CD8-positive, alpha-beta memory T cell (primary cell): ENCODE data around the gene EDC4. TPM values are rescaled to one million over a fixed set of nuclear protein-coding genes. Genes with fewer than 3 reads are reported as not detected.

Experiments
- CTCF ChIA-PET: fragments of 350-600 bp; sonication (Branson Sonifier 250); formaldehyde crosslinking; loops from one replicate; lab custom pipeline; 2021; ENCODE audit warnings: antibody characterized with exemption; lab: Charles Lee
- POLR2A ChIA-PET: fragments of 350-600 bp; sonication (Branson Sonifier 250); formaldehyde crosslinking; loops from one replicate; lab custom pipeline; 2021; ENCODE audit warnings: antibody characterized with exemption; lab: Charles Lee
- DNase-seq, 5 donors: peaks; one replicate each; pipeline versions ENCODE4 v3.0.0 to v3.0.0-alpha.2; 2020 to 2022; ENCODE audit warnings: mixed read lengths in 1 of 5
- H3K27ac ChIP-seq: one replicate; pipeline ENCODE4 v1.7.0; 2013; ENCODE audit warnings: low read depth, mild to moderate bottlenecking, low read length, moderate library complexity
- H3K27me3 ChIP-seq: 2 replicates; pipeline ENCODE4 v1.7.0; 2013; ENCODE audit warnings: low read length, mild to moderate bottlenecking; ENCODE audit not compliant: insufficient read depth, poor library complexity, severe bottlenecking
- H3K36me3 ChIP-seq: 2 replicates; pipeline ENCODE4 v1.7.0; 2013; ENCODE audit warnings: mild to moderate bottlenecking, low read length, moderate library complexity; ENCODE audit not compliant: insufficient read depth
- H3K4me1 ChIP-seq: 2 replicates; pipeline ENCODE4 v1.7.0; 2013; ENCODE audit warnings: mild to moderate bottlenecking, low read length, moderate library complexity; ENCODE audit not compliant: insufficient read depth
- H3K4me3 ChIP-seq: 2 replicates; pipeline ENCODE4 v1.7.0; 2013; ENCODE audit warnings: mild to moderate bottlenecking, low read length
- H3K9me3 ChIP-seq: 2 replicates; pipeline ENCODE4 v1.7.0; 2013; ENCODE audit warnings: mild to moderate bottlenecking, low read length
- H3K27ac Mint-ChIP-seq, 8 donors: one replicate each; pipeline ENCODE4 v1.8.0; 2020 to 2021; ENCODE audit warnings: mixed read lengths in 8 of 8, mild to moderate bottlenecking in 6 of 8, inconsistent platforms in 3 of 8, moderate library complexity in 3 of 8
- H3K27me3 Mint-ChIP-seq, 2 donors: one replicate each; pipeline ENCODE4 v1.8.0; 2020 to 2021; ENCODE audit warnings: mixed read lengths in 2 of 2, mild to moderate bottlenecking in 1 of 2, moderate library complexity in 1 of 2
- H3K36me3 Mint-ChIP-seq, 3 donors: one replicate each; pipeline ENCODE4 v1.8.0; 2020 to 2021; ENCODE audit warnings: mixed read lengths in 3 of 3, inconsistent platforms in 1 of 3, mild to moderate bottlenecking in 1 of 3
- H3K4me1 Mint-ChIP-seq, 3 donors: one replicate each; pipeline ENCODE4 v1.8.0; 2020 to 2021; ENCODE audit warnings: mixed read lengths in 3 of 3, inconsistent platforms in 1 of 3, mild to moderate bottlenecking in 1 of 3
- H3K4me3 Mint-ChIP-seq, 7 donors: one replicate each; pipeline ENCODE4 v1.8.0; 2020 to 2021; ENCODE audit warnings: mixed read lengths in 7 of 7, mild to moderate bottlenecking in 6 of 7, moderate library complexity in 4 of 7, inconsistent platforms in 2 of 7
- H3K9me3 Mint-ChIP-seq, 5 donors: one replicate each; pipeline ENCODE4 v1.8.0; 2020 to 2022; ENCODE audit warnings: mixed read lengths in 5 of 5, mild to moderate bottlenecking in 3 of 5, moderate library complexity in 2 of 5, inconsistent platforms in 1 of 5
- polyA plus RNA-seq: library from polyadenylated mRNA; unstranded; fragments of 300-500 nt; fragmentation: Illumina TruSeq; gene quantifications from one replicate; pipeline ENCODE4 v1.2.3, GENCODE V29; 2021
- total RNA-seq, 2 experiments: library from RNA; stranded (reverse); gene quantifications; one replicate each; pipeline ENCODE4 v1.2.3, GENCODE V29; 2021

The EDC4 gene
- total and polyA plus RNA-seq, 3 experiments from 2014 or later, result 30.1 to 108 (median 105) TPM

- Mint-ChIP-seq H3K27ac (peak overlapping the region in 2 of 8 donors; percentile 23 to 62), H3K9me3 (no peaks in the 10 kb centered on the region), H3K27me3 (no peaks in the 10 kb centered on the region), H3K4me1 (peaks cover 25 to 53% (median 31%) of the 10 kb centered on the region in 3 donors), H3K36me3 (peaks cover 0 to 15% (median 2%) of the 10 kb centered on the region in 3 donors), H3K4me3 (no peak overlapping the region)
- Histone ChIP-seq H3K9me3 (no peaks in the 10 kb centered on the region), H3K36me3 (no peaks in the 10 kb centered on the region), H3K27ac (no peak overlapping the region), H3K4me1 (peaks cover 18% of the 10 kb centered on the region), H3K4me3 (no peak overlapping the region), H3K27me3 (no peaks in the 10 kb centered on the region)
- DNase-seq, result no peak
- ChIA-PET POLR2A (interaction anchor here (0.7 kb wide), 1 partner anchor 10 kb away, joined by 4 read pairs; no protein-coding TSS in a partner anchor), CTCF (no interaction called here)
Measured at GRCh38 chr16:67855789-67856188, 17.1 kb upstream of the EDC4 start.

GRCh38 chr16:67856927-67857546 is 15.8 kb upstream of the EDC4 start:
- Mint-ChIP-seq H3K4me1 (peaks cover 28 to 51% (median 38%) of the 10 kb centered on the region in 3 donors), H3K27ac (peak overlapping the region in 7 of 8 donors; percentile 15 to 93 (median 77)), H3K4me3 (peak overlapping the region in 1 of 7 donors; percentile 15), H3K27me3 (no peaks in the 10 kb centered on the region), H3K9me3 (no peaks in the 10 kb centered on the region), H3K36me3 (peaks cover 0 to 22% (median 2%) of the 10 kb centered on the region in 3 donors)
- Histone ChIP-seq H3K4me1 (peaks cover 18% of the 10 kb centered on the region), H3K9me3 (no peaks in the 10 kb centered on the region), H3K27me3 (no peaks in the 10 kb centered on the region), H3K36me3 (no peaks in the 10 kb centered on the region), H3K27ac (peak overlapping the region; percentile 61), H3K4me3 (no peak overlapping the region)
- ChIA-PET POLR2A (no interaction called here), CTCF (interaction anchor here (0.9 to 1.6 kb wide), 2 partner anchors 27 to 29 kb away, joined by 3 to 5 read pairs; no protein-coding TSS in a partner anchor)
- no peak for DNase-seq

- Mint-ChIP-seq H3K4me1 (peaks cover 28 to 51% (median 38%) of the 10 kb centered on the region in 3 donors), H3K4me3 (peak overlapping the region in 3 of 7 donors; percentile 24 to 48 (median 44)), H3K27me3 (no peaks in the 10 kb centered on the region), H3K9me3 (no peaks in the 10 kb centered on the region), H3K27ac (peak overlapping the region; percentile 15 to 95 (median 88)), H3K36me3 (peaks cover 0 to 22% (median 2%) of the 10 kb centered on the region in 3 donors)
- H3K9me3 ChIP-seq, result no peaks in the 10 kb centered on the region
- H3K27ac ChIP-seq, result peak overlapping the region; percentile 61
- H3K4me3 ChIP-seq, result no peak overlapping the region
- H3K36me3 ChIP-seq, result no peaks in the 10 kb centered on the region
- POLR2A ChIA-PET, result no interaction called here
- CTCF ChIA-PET, result interaction anchor here (0.9 to 1.6 kb wide), 2 partner anchors 26 to 29 kb away, joined by 3 to 5 read pairs; no protein-coding TSS in a partner anchor
- H3K4me1 ChIP-seq, result peaks cover 18% of the 10 kb centered on the region
- DNase-seq, result peak in 3 of 5 donors; percentile 29 to 61 (median 35)
- H3K27me3 ChIP-seq, result no peaks in the 10 kb centered on the region
Measured at GRCh38 chr16:67857547-67858233, 15.2 kb upstream of the EDC4 start.

- Histone ChIP-seq H3K27ac (peak overlapping the region; percentile 61), H3K36me3 (no peaks in the 10 kb centered on the region), H3K4me1 (peaks cover 18% of the 10 kb centered on the region), H3K9me3 (no peaks in the 10 kb centered on the region), H3K27me3 (no peaks in the 10 kb centered on the region), H3K4me3 (no peak overlapping the region)
- Mint-ChIP-seq H3K4me3 (peak overlapping the region in 1 of 7 donors; percentile 24), H3K9me3 (no peaks in the 10 kb centered on the region), H3K27ac (peak overlapping the region; percentile 15 to 95 (median 90)), H3K27me3 (no peaks in the 10 kb centered on the region), H3K36me3 (peaks cover 0 to 23% (median 2%) of the 10 kb centered on the region in 3 donors), H3K4me1 (peaks cover 28 to 51% (median 38%) of the 10 kb centered on the region in 3 donors)
- CTCF ChIA-PET, result interaction anchor here (0.6 kb wide), 1 partner anchor 25 kb away, joined by 3 read pairs; no protein-coding TSS in a partner anchor
- POLR2A ChIA-PET, result no interaction called here
- DNase-seq, result no peak
Measured at GRCh38 chr16:67858500-67858899, 14.4 kb upstream of the EDC4 start.

- no peak overlapping the region for H3K4me3 ChIP-seq
- DNase-seq, result no peak
- ChIA-PET CTCF (interaction anchor here (1.0 to 3.0 kb wide), 3 partner anchors 13 to 180 kb away, joined by 3 to 16 read pairs (median 4); no protein-coding TSS in a partner anchor), POLR2A (no interaction called here)
- H3K27me3 ChIP-seq, result no peaks in the 10 kb centered on the region
- H3K9me3 Mint-ChIP-seq, result no peaks in the 10 kb centered on the region
- no peaks in the 10 kb centered on the region for H3K36me3 ChIP-seq
- peak overlapping the region in 2 of 8 donors; percentile 4 to 77 for H3K27ac Mint-ChIP-seq
- H3K36me3 Mint-ChIP-seq, result peaks cover 0 to 28% (median 0%) of the 10 kb centered on the region in 3 donors
- no peak overlapping the region for H3K4me3 Mint-ChIP-seq
- H3K9me3 ChIP-seq, result no peaks in the 10 kb centered on the region
- no peak overlapping the region for H3K27ac ChIP-seq
- no peaks in the 10 kb centered on the region for H3K27me3 Mint-ChIP-seq
- H3K4me1 ChIP-seq, result peaks cover 18% of the 10 kb centered on the region
- H3K4me1 Mint-ChIP-seq, result peaks cover 25 to 34% (median 29%) of the 10 kb centered on the region in 3 donors
Measured at GRCh38 chr16:67860589-67861398, 12.1 kb upstream of the EDC4 start.

GRCh38 chr16:67861877-67862276 is 11.0 kb upstream of the EDC4 start:
- Mint-ChIP-seq H3K9me3 (no peaks in the 10 kb centered on the region), H3K4me3 (no peak overlapping the region), H3K27ac (peak overlapping the region in 3 of 8 donors; percentile 53 to 78 (median 60)), H3K4me1 (peaks cover 22 to 29% (median 26%) of the 10 kb centered on the region in 3 donors), H3K27me3 (no peaks in the 10 kb centered on the region), H3K36me3 (peaks cover 0 to 36% (median 0%) of the 10 kb centered on the region in 3 donors)
- Histone ChIP-seq H3K27ac (no peak overlapping the region), H3K27me3 (no peaks in the 10 kb centered on the region), H3K9me3 (no peaks in the 10 kb centered on the region), H3K36me3 (no peaks in the 10 kb centered on the region), H3K4me1 (peaks cover 18% of the 10 kb centered on the region), H3K4me3 (no peak overlapping the region)
- ChIA-PET CTCF (interaction anchor here (0.7 to 3.0 kb wide), 8 partner anchors 12 to 368 kb away, joined by 3 to 16 read pairs (median 3); no protein-coding TSS in a partner anchor), POLR2A (no interaction called here)
- DNase-seq, result no peak
